ENCODE measurements around the gene HOXA2.

GRCh38 chr7:27118580-27118979 lies 16.1 kb upstream of the HOXA2 start:
- TF ChIP-seq POLR2A (IDR thresholded peaks at IDR 0.05) (no peak), CTCF (IDR thresholded peaks at IDR 0.05) (no peak)
